GM21381 (cell line): ENCODE data around the gene ATP5F1A.
"Not testable (repeated sequence)": the region's sequence is repeated elsewhere in the genome, so short reads cannot be mapped to it uniquely, and the experiment has no call there.

Source experiments
- ATAC-seq: cut with Tn5 transposase; IDR thresholded peaks from one replicate; pipeline ENCODE4 v1.9.1; 2021; ENCODE audit warnings: mild to moderate bottlenecking, moderate library complexity; ENCODE audit not compliant: unreplicated experiment

The ATP5F1A gene

DNA sequence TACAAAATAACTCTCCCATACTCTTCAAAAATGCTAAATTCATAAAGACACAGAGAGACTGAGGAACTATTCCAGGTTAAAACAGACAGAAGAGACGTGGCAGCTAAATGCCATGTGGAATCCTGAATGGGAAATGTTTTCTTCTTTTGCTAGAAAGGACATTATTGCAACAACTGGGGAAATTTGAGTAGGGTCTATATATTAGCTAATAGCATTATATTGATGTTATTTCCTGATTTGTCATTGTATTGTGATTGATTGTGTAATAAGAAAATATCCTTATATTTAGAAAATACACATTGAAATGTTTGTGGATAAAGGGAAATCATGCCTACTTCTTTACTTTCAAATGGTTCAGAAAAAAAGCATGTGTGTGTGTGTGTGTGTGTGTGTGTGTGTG lies 49.5 kb downstream of the ATP5F1A start:
- ATAC-seq = no peak

DNA sequence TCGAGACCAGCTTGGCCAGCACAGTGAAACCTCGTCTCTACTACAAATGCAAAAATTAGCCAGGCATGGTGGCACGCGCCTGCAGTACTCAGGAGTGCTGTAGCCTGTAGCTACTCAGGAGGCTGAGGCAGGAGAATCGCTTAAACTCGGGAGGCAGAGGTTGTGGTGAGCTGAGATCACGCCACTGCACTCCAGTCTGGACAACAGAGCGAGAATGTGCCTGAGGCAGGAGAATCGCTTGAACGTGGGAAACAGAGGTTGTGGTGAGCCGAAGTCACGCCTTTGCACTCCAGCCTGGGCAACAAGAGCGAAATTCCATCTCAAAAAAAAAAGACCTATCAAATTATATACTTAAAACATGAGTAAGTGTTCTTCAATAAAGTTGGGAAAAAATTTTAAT lies 50.7 kb downstream of the ATP5F1A start:
- ATAC-seq = not testable (repeated sequence)

DNA sequence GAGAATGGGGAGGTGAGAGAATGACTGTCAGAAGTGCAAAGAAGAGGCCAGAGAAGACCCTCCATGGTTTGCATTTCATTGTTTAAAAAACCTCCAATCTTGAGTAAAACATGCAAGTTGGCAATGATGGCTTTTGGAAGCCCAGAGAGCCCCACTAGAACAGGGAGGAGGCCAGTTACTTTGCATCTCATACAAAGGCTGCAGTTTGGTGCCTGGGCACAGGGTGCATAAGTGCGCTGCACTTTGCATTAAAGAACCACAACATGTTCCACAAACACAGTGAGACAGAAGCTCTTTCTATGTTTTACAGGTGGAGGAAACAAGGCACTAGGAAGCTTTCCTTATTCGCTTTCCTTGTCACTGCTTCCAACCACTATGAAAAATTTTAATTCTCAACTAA lies 51.4 kb downstream of the ATP5F1A start:
- no peak for ATAC-seq

DNA sequence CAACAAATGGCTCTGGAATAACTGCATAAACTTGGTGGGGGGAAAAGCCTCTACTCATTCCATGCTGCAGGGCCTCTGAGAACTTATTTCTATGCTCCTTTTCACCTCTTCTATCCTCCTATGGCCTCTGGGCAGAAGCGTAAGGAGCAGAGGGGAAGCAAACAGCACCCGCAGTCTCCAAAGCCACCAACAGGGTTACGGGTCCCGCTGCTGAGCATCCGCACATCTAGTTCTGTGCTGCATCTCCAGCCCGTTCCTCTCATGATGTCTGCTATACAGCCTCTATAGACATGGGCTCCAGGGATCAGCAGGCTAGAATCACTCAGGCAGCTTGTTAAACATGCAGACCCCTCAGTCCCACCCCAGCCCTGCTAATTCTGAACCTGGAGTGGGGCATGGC lies 52.0 kb downstream of the ATP5F1A start:
- ATAC-seq = no peak

DNA sequence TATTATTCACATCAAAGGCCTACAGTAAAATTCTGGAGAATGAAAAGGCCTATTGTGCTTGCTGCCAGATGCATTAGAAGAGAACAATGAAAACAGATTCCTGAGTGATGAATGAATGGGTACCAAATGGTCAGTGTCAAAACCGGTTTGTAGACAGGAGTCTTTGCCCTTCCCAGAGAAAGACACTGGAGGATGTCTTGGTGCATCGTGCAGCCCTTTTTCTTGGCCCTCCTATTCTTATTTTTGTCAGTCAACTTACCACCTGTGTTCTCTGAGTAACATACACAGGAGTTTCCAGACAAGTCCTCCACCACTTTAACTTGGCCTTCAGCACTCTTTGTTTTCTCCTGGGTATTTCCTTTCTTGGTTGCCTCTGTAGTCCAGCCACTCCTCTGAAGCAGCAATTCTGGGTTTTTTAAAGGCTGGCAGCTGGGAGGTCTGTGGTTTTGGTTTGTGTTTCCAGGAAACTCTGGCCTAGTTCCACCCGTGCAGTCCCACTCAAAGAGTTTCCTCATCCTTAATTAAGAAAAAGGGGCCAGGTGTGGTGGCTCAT lies 55.4 kb downstream of the ATP5F1A start:
- ATAC-seq = no peak

DNA sequence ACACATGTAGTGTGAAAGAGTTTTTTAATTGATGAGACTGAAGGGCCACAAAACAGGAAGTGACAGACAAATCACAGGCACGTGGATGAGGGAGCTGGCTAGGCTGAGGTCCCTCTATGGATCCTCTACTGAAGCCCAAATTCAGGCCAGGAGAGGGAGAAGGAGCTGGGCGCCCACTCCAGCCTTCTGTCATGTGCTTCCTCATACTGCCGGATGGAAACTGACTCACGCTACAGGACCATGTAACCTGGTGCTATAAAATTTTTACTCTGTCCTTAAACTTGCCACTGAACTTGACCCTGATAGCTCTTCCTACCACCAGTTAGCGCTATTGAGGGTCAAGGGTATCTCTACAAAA lies 57.4 kb downstream of the ATP5F1A start:
- no peak for ATAC-seq

DNA sequence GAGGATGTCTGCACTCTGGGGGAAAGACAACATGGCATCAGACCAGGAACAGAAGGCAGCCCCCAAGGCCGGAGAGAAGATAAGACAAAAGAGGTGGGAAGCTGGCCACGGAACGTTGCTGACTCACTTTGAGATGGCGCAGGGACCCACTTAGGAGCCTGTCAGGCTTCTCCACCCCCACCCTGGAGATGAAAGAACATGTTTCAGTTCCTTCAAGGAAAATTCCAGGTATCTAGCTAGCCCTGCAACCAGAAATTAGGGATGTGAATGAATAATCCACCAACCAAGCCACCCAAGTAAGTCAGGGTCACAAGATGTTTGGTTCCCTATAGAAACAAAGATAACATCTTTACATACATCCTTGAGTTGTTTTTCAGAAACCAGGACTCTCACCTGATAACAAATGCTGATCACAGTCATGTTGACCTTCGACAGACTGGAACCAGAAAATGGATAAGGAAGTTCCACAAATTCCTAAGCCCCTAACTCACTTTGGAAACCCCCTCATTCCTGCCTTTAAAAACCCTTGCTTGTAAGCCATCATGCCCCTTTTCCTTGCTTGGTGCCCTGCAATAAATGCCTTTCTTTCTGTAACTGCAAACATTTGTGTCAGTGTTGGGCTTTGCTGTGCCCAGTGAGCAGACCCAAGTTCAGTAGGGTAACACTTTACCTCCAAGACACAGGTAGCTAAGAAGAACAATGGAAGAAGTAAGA lies 57.9 kb downstream of the ATP5F1A start:
- ATAC-seq = no peak

DNA sequence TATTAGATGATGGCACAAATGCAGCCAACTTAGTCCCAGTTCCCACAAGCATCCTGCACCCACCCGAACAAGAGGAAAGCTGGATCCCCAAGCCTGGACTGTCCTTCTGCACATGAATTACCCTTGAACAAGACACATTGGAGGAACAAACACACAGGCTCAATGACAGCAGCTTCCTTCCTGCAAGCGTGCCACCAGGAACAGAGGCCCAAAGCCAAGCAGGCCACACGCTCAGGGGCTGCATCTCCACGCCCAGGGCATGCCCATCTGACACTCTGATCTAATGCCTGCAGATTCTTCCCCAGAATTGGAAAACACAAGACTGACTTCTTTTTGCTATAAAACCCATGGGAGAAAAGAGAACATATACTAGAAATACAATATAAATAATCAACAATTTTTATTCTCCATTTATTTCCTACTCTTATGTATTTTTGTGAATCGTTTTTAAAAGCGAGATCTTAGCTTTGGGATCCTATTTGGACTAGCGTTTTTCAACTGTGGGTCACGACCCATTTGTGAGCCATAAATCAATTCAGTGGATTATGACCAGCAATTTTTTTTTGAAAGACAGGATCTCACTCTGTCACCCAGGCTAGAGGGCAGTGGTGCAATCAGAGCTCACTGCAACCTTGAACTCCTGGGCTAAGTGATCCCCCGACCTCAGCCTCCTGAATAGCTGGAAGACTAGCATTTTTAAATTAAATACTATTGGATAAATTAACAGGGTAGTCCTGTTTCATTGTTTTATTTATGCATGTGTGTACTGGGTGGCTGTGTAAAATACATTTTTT lies 60.4 kb downstream of the ATP5F1A start:
- no peak for ATAC-seq

DNA sequence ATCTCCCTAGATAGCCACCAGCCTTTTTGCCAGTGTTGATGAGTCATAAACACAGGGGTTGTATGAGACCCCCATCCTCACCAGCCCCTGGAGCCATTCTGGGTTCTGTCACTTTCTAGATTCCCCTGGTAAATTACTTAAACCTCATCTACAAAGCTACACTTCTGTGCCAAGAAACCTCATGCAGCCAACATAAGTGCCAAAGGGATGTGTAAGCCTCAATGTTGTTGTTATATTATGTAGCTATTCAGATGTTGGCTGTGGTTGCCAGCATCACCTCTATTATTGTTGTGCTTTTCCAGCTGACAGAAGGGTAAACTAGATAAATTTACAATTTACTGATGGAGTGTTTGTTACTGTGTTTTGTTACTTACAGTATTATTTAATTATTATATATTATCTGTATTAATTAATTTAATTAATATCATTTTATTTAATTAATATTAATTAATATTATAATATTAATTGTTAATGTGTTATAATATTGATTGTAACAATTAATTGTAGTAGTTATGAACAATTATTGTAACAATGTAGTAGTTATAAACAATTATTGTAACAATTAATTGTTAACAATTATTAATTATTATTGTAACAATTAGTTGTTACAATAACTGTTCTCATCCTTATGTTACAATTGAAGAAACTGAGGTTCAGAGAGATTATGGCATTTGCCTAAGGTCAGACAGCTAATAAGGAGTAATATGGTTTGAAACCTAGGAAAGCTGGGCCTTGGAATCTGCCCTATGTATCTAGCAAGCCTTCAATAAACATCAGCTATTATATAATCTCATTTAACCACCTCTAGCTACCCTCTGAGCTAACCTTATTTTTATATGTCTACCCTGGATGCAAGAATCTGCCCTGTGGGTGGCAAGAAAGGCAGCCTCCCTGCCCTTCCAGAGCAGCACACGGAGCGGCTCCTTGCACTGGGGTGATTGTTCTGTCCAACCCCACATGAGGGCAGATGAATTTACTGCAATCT lies 62.1 kb downstream of the ATP5F1A start:
- ATAC-seq = no peak

DNA sequence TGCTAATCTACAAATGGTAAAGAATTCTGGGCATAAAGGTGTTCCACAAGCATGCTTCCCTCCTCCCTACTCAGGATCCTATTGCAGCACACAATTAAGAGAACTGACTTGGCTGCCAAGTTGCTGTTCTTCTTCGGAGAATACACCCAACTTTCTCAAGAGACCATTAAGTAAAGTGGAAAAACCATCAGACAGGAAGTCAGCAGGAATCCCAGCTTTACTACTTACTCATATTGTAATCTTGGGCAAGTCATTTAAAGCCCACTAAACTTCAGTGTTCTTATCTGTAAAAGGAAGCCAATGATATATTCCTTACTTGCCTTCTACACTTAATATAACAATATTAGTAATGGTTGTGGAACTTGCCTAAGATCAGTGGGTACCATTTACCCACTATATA lies 63.9 kb downstream of the ATP5F1A start:
- ATAC-seq = no peak

DNA sequence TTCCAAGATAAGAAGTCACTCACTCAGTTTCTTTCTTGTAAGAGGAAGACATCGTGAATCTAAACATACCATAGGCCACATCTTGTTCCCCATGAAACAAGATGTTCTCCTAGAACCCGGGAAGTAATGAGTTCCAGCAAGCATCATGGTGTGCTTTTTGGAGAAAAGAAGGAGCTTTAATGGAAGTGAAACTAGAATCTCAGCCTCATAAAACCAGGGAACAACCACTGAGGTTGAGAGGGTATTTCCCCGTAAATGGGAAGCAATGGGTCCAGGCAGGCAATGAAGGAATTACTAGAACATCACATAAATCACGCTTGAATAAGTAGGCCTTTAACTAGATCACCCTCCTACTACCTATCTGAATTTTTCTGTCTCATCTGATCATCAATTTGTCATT lies 66.4 kb downstream of the ATP5F1A start:
- ATAC-seq = no peak
